NCI-H1105 (cell line): ENCODE results near the gene TBC1D2.
"Not testable (repeated sequence)": the region's sequence is repeated elsewhere in the genome, so short reads cannot be mapped to it uniquely, and the experiment has no call there.

Source experiments
- DNase-seq: peaks from one replicate; lab custom pipeline; 2025; lab: John Stamatoyannopoulos, UW

The TBC1D2 gene, protein sequence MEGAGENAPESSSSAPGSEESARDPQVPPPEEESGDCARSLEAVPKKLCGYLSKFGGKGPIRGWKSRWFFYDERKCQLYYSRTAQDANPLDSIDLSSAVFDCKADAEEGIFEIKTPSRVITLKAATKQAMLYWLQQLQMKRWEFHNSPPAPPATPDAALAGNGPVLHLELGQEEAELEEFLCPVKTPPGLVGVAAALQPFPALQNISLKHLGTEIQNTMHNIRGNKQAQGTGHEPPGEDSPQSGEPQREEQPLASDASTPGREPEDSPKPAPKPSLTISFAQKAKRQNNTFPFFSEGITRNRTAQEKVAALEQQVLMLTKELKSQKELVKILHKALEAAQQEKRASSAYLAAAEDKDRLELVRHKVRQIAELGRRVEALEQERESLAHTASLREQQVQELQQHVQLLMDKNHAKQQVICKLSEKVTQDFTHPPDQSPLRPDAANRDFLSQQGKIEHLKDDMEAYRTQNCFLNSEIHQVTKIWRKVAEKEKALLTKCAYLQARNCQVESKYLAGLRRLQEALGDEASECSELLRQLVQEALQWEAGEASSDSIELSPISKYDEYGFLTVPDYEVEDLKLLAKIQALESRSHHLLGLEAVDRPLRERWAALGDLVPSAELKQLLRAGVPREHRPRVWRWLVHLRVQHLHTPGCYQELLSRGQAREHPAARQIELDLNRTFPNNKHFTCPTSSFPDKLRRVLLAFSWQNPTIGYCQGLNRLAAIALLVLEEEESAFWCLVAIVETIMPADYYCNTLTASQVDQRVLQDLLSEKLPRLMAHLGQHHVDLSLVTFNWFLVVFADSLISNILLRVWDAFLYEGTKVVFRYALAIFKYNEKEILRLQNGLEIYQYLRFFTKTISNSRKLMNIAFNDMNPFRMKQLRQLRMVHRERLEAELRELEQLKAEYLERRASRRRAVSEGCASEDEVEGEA

DNA sequence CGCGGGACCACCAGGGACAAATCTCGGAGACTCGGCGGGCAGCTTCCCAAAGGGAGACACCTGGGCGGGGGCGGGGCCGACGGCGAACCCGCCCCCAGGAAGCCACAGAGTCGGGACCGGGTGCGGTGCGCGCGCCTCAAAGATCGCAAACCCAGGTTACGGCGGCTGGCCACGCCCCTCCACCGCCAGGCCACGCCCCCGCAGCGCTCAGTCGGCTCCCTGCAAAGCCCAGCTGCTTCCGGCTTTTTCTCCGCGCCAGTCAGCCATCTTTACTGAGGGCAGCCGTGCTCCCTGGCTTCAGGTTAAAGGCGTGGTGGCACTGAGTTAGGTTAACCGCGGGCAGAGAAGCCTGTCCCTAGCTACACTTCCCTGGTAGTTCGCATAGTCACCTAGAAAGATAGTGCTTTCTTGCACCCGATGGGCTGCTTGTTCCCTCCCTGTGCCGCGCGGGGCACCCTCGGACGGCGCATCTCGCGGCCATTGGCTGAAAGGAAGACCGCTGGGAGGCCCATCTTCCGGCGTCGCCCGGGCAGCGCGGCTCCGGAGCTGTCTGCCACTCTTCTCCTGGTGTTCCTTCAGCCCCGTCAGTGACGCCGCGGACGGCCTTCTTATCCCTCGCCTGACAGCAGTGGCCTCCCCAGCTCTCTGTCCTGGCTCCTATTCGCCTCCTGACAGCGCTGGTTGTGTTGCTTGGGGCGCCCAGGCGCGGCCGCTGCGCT is at the start of gene TBC1D2:
Gene TBC1D2, minus strand, starts transcription at position 72 of the 719 bp plus-strand sequence. CDS start 108 bp downstream, outside the sequence.
- peak; percentile 88 for DNase-seq

DNA sequence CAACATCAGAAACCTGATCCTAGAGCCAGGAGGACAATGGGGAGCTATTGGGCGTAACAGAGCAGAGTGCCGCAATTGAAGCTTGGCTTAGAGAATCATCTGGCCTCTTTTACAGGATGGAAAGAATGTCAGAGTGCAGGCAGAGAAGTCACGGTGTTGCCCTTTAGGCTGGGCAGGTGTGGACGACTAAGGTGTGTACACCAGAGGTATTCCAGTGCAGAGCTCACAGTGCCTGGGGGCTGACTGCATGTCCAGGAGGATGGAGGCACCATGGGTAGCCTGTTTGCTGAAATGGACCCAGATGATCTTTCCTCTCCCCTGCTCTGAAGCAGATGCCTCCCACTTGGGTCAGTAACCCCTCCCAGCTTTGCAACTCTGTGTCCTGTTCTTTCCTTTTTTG is 48.9 kb upstream of the TBC1D2 start:
- DNase-seq = no peak

DNA sequence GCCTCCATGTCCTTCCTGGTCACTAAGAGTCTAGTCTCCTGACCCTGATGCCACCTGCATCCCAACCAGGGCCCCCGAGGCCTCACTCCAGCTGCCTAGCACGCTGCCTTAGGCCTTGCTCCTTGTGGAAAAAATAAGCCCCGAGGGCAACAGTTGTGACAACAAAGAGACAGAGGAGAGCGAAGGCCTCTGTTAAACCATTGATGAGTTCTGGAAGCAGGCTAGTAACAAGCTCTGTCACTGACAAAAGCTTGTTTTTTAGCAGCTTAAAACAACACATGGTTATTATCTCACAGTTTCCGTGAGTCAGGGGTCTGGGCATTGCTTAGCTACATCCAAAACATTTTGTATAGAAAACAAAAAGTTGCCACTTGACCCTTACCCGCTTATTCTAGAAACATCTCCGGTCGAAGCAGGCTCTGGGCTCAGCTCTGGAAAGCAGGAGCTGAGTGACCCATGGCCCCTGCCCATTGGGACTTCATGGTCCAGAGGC is 48.2 kb upstream of the TBC1D2 start:
- DNase-seq = no peak

DNA sequence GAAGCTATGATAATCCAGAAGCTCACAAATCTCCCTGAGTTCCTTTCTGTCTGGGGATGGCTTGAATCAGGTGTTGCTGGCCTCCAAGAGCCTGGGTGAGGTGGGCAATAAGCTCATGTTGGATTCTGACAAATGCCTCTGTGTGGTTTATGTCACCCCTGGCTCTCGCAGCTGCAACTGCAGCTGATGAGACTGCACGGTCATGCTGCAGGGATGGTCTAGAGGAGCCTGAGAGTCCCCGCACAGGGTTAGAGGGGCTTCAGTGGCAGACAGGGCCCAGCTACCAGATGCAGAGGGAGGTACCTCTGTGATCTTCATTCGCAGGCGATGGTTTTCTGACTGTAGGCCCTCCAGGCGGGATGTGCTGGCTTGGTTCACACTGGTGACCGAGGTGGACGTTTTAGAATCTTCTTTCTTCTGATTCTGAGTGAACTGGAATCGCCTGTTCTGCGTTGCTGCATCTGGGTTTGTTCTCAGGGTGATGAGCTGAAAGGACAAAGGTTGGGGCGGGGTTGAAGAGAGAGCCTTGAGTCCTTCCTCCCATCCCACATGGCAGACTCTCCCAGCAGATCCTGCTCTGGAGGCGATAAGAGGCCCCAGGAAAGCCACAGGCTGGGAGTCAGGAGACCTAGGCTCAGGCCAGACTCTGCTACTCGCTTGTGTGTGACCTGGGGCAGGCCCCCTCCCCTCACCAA is 47.6 kb upstream of the TBC1D2 start:
- no peak for DNase-seq

DNA sequence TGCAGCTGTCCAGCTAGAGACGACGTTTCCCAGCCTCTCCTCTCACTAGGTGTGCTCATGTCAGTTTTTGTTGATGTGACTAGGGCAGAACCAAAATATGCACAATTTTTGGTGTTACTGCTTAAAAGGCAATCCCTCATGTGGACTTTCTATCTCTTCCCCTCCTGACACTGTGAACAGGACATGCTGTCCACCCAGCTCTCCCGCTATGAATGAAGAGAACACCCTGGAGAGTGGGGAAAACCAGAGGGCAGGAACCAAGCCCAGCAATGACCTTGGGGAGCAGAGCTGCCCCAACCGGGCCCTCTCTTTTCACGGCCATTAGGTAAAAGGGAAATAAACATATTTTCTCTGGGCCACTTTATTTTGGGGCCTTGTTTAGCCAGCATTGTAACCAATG is 46.7 kb upstream of the TBC1D2 start:
- no peak for DNase-seq

DNA sequence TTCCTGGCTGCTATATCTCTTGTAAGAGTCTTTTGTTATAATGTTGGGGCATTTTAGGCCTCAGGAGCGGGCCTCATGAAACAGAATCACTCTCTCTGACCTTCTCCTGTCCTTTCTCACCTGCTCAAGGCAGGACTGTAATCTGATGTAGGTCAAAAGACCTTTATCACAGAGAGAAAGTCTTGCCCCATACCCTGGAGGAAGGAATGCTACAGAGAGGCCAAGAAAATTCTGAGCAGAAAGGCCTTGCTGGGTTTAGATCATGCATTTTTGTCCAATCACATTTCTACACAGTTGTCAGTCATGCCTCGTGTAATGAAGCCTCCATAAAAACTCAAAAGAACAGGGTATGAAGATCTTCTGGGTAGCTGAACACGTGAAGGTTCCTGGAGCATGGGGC is 45.2 kb upstream of the TBC1D2 start:
- DNase-seq = no peak

DNA sequence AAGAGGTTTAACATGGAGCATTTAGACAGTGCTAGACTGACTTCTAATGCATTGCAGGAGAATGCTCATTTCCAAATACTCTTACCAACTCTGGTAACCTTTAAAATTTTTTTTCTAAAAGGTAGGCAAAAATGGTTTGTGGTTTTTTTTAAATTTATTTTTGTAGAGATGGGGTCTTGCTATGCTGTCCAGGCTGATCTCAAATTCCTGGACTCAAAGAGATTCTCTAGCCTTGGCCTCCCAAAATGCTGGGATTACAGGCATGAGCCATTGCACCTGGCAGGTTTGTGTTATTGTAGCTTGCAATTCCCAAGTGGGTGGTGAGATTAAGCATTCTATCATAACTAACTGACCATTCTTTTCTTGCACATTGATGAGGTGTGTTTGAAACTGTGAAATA is 43.0 kb upstream of the TBC1D2 start:
- no peak for DNase-seq

DNA sequence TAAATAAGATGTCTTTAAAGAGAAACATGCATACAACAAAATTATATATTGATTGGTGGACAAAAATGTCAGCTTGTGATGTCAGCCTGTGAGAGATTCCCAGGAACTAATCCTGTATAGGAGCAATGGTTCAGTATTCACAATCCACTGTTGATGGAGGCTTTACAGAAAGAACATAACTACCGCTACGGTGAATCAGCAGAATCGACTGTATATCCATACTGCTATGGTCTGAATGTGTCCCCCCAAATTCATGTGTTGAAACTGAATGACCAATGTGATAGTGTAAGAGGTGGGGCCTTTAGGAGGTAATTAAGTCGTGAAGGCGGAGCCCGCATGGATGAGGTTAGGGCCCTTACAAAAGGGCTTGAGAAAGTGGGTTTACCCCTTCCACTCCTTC is 40.4 kb upstream of the TBC1D2 start:
- DNase-seq = no peak

DNA sequence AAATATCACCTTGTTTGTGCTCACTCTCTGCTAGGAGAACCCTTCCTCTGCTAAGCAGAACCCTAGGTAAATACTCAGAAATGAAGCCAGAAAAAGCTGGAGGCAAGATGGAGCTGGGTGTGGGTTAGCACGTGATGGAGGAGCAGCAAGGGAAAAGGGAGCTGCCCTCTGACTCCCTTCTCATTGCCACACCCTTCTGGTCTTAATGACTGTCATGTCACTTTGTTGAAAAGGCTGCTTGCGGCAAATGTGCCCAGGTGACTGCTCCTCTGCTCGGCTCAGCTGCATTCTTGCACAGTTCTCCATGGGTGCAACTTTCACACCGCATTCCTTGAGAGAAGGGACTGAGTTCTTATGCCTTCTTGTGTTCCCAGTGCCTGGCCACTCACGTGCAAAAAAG is 36.4 kb upstream of the TBC1D2 start:
- no peak for DNase-seq

DNA sequence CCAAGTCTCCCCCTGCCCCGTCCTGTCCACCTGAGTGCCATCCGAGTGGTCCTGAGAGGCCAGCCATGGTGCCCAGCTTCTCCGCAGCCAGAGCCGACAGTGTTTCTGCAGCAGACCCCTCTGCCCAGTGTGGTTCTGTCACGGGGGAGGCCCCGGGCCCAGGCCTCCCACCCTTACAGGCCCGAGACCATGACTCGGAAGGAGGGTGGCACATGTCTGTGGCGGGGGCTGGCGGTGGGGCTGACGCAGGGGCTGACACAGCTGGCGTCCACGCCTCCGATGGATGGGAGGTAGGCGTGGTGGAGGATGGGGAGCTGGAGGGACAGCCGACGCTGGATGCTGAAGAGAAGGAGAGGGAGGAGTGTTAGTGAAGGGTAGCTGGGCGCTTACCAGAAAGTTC is 35.0 kb upstream of the TBC1D2 start:
- DNase-seq = no peak

DNA sequence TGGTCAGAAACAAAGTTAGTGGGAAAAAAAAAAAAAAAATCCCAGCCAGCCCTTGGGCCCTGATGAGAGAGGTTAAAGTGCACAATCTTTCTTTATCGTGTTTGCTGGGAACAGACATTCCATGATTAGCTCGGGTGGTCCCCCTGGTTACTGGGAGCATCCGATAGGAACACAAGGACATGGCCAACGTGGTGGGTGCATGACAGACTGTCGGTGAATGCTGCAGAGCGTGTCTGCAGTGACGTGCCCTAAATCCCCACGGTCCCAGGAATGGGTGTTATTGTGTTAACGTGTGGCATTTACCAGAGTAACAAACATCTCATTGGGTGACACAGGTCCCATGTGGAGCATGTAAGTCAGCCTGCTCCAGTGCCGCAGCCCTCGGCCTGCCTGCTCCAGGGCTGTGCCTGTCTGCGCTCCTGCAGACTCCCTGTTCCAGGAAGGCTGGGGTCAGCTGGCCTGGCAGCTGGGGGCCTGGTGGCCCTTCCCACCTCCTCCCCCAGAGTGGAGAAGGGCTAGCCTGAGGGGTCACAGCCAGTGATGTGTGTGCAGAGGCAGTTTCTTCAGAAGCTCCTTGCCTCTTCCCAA is 34.3 kb upstream of the TBC1D2 start:
- DNase-seq = no peak

DNA sequence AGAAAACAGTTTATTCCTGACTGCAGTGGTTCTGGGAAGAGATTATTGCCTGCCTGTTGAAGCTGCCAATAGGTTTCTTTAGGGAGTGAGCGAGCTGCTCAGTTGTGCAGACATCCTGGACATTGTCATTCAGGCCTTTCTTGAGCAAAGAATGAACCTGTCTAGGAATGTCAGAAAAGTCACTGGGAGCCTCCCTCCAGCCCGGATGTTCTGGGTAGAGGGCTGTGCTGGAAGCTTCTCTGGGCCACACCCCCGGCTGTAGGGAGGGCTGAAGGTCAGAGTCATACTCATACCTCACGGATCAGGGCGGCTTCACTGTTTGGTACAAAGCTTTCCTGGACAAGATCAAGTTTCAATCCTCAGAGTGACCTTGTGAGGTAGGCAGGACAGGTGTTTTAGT is 33.4 kb upstream of the TBC1D2 start:
- no peak for DNase-seq

DNA sequence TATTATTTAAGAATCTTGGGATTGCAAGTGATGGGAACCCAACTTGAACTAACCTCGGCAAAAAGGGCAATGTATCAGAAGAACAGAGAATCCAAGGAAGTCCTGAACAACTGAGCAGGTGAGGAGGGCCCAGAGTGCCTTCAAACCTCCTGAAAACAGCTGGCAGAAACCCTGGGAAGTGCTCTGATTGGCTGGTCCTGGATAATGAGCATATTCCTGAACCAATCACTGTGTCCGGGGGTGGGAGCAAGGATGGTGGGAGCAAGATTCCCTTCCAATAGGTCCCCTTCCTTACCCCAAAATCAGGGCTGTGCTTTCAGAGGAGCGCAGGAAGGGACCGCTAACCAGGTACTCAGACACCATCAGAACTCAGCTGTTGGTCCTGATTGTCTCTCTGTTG is 31.9 kb upstream of the TBC1D2 start:
- DNase-seq = no peak

DNA sequence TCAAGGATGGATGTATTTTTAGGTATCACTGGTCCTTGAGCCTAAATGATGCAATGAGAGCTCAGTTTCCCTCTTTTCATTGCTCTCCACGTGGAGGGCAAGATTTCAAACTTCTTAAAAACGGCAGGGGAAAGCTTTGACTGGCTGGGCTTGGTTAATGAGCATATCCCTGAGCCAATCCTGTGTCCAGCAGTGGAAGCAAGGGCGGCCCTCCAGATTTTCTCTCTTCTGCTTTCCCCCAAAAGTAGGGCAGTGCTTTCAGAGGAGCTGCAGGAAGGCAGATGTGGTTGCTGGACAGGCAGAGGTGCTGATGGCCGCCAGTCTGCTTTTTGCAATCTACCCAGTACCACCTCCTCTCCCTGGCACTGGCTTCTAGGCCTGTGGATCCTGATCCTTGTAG is 30.0 kb upstream of the TBC1D2 start:
- DNase-seq = no peak

DNA sequence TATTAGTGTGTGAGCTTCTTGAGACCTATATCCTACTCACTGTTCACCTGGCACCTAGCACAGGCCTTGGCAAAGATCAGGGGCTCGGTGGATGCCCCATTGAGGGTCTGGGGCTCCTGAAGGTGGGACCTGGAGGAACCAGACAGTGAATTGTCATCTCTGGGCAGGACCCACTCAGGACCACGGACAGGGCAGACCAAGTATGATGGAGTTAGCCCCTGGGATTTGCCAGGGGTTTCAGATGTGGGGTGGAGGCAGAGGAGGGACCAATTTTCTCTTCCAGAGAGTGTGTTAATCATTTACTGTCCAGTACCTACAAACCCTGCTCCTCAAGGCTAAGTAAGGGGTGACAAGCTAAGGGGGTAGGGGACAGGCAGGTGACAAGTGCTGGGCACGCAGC is 29.3 kb upstream of the TBC1D2 start:
- DNase-seq = no peak

DNA sequence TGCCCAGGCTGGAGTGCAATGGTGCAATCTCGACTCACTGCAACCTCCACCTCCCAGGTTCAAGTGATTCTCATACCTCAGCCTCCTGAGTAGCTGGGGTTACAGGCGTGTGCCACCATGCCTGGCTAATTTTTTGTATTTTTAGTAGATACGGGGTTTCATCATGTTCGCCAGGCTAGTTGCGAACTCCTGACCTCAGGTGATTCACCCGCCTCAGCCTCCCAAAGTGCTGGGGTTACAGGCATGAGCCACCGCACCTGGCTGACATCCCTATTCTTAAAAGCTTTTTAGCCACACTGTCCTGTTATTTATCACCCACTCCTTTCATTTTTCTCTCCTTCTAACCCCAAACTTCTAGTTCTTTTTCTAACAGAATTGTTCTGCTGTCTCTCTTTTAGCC is 27.7 kb upstream of the TBC1D2 start:
- not testable (repeated sequence) for DNase-seq

DNA sequence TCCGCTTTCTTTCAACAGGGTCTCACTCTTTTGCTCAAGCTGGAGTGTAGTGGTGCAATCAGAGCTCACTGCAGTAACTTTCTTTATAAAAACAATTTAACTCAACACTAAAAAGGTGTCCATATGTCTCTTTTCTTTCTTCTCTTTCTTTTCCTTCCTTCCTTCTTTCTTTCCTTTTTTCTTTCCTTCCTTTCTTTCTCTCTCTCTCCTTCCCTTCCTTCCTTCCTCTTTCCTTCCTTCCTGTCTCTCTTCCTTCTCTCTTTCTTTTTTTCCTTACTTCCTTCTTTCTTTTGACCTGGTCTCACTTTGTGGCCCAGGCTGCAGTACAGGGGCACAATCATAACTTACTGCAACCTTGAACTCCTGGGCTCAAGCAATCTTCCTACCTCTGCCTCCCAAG is 25.8 kb upstream of the TBC1D2 start:
- DNase-seq = no peak

DNA sequence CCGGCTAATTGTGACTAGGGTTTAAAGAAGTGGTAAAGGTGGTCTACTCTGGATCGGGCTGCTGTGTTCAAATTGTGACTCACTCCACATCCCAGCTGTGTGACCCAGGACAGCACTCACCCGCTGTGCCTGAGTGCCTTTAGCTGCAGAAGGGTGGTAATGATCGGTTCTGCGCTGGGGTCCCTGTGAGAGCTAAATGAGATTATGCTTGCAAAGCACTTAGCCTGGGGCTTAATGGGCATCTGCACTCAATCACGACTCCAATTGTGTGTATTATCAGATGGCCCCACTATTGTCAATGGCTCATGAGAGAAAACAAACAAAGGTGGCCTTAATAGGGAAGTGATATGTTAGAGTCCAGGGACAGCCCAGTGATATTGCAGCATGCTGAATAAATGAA is 25.1 kb upstream of the TBC1D2 start:
- DNase-seq = no peak

DNA sequence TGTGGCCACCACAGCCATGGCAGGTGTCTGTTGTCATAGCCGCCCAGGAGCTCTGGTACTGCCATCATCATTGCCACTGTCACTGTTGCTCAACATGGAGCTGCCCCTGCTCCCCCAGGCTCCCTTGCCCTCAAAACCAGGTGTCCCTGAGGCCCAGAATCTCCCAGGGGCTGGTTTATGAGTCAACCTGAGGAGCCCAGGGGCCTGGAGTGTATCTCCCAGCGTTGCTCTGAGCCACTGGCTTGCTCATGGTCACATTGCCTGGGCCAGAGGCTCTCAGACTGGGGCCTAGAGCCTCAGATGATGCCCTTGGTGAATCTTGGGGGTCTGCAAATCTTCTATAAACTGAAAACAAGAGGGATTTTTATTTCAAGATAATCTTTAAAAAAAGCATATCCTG is 24.7 kb upstream of the TBC1D2 start:
- DNase-seq = no peak

DNA sequence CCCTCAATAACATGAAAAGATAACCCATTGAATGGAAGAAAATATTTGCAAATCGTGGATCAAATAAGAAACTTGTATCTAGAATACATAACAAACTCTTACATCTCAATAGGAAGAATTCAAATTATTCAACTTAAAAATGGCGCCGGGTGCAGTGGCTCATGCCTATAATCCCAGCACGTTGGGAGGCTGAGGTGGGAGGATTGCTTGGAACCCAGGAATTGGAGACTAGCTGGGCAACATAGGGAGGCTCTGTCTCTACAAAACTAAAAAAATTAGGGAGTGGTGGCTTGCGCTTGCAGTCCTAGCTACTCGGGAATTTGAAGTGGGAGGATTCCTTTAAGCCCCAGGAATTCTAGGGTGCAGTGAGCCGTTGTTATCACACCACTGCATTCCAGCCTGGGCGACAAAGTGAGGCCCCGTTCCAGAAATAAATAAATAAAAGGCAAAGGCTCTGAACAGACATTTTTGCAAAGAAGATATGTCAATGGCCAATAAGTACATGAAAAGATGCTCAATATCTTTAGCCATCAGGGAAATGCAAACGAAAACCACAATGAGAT is 21.5 kb upstream of the TBC1D2 start:
- no peak for DNase-seq

DNA sequence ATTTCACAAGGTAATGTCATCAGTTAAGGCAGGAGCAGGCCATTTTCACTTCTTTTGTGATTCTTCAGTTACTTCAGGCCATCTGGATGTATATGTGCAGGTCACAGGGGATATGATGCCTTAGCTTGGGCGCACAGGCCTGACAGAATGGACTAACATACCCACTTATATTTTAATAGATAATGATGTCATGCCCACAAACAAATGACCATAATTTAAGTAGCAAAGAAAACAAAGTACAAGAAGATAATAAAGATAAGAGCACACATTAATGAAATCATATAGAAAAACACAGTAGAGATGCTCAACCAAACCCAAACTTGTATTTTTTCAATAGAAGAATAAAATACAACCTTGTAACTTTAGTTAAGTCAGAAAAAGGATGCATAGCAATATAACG is 19.7 kb upstream of the TBC1D2 start:
- no peak for DNase-seq
